Measurements from ENCODE around the gene NOSTRIN.
"Not testable (repeated sequence)": the region's sequence is repeated elsewhere in the genome, so short reads cannot be mapped to it uniquely, and the experiment has no call there.

Gene NOSTRIN

GRCh38 chr2:168819050-168819715, 16.7 kb downstream of the NOSTRIN start:
- DNase-seq (ENCODE audit: low read depth in 2 of 2), result no peak

DNA sequence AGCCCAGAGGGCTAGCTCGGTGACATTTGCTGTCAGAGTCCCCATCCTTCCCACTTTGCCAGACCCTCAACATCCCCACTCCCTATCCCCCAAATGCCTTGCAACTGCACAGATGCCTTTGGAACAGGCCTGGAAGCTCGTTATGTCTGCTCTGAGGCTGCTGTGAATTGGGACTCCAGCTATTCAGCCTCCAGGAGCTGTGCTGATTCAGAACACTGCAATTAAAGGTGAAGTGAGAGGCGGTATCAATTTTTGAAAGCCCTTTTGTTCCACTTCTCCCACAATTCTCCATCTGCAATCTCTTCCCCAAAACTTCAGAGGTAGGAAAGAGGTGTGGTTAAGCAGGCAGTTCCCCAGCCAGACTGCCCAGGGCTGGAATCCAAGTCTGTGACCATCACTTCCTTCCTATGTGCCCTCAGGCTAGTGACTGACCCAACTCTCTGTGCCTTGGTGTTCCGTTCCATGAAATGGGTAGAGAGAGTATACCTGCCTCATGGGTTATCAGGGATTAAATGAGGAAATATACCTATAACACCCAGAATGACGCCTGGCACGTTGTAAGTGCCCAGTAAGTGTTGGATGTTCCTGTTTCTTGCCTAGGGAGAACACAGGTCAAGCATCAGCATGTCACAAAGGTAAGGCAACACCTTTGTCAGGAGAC, 17.5 kb downstream of the NOSTRIN start:
- DNase-seq (ENCODE audit: low read depth in 2 of 2), result no peak

DNA sequence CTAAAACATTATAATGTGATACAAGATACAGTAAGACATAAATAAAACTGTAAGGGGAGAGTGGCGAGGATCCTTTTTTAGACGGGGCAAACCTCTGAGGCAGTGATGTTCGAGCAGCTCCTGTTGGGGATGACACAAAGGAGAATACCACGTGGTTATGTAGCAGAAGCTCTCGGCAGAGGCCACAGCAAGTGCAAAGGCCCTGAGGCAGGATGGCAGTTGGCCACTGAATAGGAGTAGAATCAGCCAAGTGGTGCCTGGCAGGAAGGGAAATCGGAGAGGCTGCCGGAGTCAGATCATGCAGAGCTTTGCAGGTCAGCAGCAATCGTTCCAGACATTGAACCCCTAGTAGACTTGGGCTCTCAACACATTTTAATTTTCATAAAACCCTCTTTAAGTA, 19.1 kb downstream of the NOSTRIN start:
- DNase-seq (ENCODE audit: low read depth in 2 of 2), result no peak

DNA sequence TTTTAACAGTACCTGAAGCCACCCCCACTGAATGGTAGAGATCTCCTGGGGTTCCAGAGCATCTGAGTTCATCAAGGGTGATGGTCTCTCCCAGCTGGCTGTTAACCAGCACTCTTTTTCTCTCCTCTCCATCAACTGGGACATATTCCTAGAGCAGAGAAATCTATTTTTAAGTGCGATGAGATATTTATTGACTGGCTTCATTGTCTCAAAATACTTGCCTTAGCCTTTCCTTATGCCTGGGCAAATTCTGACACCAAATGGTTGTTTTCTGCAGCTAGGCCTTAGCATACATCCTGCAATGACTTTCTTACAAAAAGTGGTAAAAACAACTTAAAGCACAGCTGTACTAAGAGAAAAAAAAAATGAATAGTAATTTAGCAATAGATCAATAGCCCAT, 19.6 kb downstream of the NOSTRIN start:
- DNase-seq (ENCODE audit: low read depth in 2 of 2), result no peak

- no peak for DNase-seq (ENCODE audit: low read depth in 2 of 2)
Observed at GRCh38 chr2:168825126-168825525, 22.7 kb downstream of the NOSTRIN start.

- DNase-seq (ENCODE audit: low read depth in 2 of 2), result no peak
Observed at GRCh38 chr2:168830958-168831357, 28.5 kb downstream of the NOSTRIN start.

DNA sequence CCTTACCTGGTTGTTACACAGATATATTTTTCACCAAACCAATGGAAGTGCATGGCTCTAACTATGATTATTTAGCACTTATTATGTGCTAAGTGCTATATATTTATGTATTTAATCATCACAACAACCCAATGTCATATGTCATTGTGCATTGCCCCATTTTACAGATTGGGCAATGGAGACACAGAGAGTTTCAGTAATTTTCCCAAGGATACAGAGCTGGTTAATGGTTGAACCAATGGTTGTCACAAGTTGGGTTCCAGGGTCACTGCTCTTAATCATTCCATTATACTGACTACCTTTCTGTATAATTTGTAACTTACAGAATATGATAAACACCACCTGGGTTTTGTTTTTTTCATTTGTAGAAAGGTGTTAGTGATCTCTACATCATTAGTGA, 29.2 kb downstream of the NOSTRIN start:
- no peak for DNase-seq (ENCODE audit: low read depth in 2 of 2)

DNA sequence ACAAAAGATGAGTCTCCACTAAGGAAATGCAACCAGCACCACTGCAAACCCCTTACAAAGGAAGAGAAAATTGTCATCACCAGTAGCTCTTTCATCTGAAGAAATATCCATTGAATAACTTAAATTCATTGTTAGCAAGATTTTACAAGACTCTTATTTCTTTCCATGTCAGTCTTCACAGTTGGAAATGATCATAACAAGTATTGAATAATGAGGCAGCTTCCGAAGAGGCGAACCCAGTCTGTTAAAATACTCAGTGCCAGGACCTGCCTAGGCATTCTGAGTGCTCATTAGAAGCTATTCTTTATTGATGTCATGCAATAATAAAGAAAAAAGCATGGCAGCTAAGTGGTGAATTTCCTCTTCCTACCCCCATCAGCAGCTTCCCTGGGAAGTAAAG, 33.5 kb downstream of the NOSTRIN start:
- no peak for DNase-seq (ENCODE audit: low read depth in 2 of 2)

DNA sequence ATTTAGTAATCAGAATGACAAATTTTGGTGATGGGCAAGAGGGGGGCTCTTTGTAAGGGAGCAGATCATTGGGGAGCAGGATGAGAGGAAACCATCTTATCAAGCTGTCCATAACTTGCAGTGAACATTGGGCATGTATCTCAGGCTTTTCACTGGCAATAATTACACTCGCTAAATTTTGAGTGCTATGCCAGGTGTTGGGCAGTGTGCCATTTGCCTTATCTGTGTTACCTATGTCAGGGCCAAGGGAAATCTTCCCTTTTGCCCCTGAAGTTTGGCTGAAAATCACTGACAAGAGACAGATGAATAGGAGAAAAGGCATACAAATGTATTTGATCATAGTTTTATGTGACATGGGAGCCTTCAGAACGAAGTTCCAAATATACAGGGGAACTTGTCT, 39.0 kb downstream of the NOSTRIN start:
- DNase-seq (ENCODE audit: low read depth in 2 of 2), result no peak

- DNase-seq (ENCODE audit: low read depth in 2 of 2), result no peak
Observed at GRCh38 chr2:168843253-168843652, 40.8 kb downstream of the NOSTRIN start.

GRCh38 chr2:168848225-168848624, 45.8 kb downstream of the NOSTRIN start:
- no peak for DNase-seq (ENCODE audit: low read depth in 2 of 2)

DNA sequence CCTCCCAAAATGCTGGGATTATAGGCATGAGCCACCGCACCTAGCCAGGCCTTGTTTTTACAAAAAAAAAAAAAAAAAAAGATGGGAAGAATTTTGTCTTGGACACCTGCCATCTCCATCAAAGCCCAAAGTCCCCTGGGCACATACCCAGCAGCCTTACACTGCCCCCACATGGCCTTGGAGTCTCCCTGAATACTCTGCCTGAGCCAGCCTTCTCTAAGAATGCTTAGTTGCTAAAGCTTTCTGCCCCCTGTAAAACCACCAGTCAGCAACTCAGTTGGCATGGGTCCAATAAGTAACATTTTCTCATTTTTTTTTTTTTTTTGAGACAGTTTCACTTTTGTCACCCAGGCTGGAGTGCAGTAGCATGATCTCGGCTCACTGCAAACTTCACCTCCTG, 47.2 kb downstream of the NOSTRIN start:
- DNase-seq (ENCODE audit: low read depth in 2 of 2), result no peak

GRCh38 chr2:168850846-168851245, 48.4 kb downstream of the NOSTRIN start:
- no peak for DNase-seq (ENCODE audit: low read depth in 2 of 2)

DNA sequence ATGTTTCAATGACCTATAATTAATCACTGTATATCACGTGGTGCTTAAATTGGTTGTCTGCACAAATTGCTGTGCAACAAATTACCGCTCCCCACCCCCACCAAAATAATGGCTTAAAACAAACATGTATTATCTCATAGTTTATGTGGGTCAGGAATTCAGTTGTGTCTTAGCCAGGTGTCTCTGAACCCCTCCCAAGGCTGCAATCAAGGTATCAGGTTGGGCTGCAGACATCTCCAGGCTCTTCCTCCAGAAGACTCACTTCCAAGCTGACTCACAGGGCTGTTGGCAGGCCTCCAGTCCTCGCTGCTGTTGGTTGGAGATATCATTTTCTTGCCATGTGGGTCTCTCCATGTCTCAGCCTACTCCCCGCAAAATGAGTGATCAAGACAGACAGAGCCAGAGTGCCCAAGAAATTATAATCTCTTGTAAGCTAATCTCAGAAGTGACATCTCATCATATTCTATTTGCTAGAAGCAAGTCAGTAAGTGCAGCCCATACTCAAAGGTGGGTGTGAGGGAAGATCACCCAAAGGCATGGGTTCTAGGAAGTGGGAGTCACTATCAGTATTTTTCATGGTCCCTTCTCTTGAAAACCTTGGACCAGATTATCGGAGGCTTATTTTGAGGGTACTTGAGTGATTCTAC, 49.4 kb downstream of the NOSTRIN start:
- no peak for DNase-seq (ENCODE audit: low read depth in 2 of 2)

GRCh38 chr2:168852481-168852880, 50.0 kb downstream of the NOSTRIN start:
- DNase-seq (ENCODE audit: low read depth in 2 of 2), result no peak

GRCh38 chr2:168853471-168853870, 51.0 kb downstream of the NOSTRIN start:
- no peak for DNase-seq (ENCODE audit: low read depth in 2 of 2)

DNA sequence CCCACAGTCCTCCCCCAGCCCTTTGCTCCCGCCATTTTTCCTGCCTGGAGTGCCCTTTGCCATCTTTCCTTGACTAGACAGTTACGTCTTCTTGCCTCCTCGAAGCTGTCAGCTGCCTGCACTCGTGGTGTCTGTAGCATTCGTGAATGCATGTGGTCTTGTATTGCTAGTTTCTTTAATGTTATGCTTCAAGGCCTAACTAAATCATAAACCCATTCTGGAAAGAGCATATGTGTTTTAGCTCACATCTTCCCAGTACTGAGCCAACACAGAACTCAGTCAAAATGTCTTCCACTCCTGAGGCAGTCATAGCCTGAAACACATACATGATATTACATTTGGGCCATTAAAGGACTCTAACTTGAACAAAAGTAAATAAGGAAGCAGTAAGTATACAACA, 52.2 kb downstream of the NOSTRIN start:
- no peak for DNase-seq (ENCODE audit: low read depth in 2 of 2)

DNA sequence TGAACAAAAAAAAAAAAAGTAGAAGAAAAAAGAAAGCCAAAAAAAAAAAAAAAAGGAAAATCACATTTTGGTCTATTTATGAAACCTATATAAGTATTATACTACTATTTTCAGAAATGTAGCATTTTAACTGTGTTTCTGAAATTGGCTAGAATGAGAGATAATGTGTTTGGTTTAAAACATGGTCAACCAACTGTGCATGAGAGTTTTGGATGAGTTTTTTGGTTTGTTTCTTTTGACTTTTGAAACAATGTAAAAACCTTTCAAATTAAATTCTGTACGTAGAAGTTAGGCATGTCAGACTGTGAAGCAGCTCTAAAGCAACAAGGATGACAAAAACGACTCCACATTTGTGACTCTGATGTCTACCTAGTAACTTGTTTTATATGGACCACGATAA, 53.2 kb downstream of the NOSTRIN start:
- no peak for DNase-seq (ENCODE audit: low read depth in 2 of 2)

- no peak for DNase-seq (ENCODE audit: low read depth in 2 of 2)
Observed at GRCh38 chr2:168858146-168858545, 55.7 kb downstream of the NOSTRIN start.

GRCh38 chr2:168867164-168867563, 64.7 kb downstream of the NOSTRIN start:
- DNase-seq (ENCODE audit: low read depth in 2 of 2), result not testable (repeated sequence)

DNA sequence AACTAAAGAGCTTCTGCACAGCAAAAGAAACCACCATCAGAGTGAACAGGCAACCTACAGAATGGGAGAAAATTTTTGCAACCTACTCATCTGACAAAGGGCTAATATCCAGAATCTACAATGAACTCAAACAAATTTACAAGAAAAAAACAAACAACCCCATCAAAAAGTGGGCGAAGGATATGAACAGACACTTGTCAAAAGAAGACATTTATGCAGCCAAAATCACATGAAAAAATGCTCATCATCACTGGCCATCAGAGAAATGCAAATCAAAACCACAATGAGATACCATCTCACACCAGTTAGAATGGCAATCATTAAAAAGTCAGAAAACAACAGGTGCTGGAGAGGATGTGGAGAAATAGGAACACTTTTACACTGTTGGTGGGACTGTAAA, 67.9 kb downstream of the NOSTRIN start:
- not testable (repeated sequence) for DNase-seq (ENCODE audit: low read depth in 2 of 2)

GRCh38 chr2:168870824-168871223, 68.4 kb downstream of the NOSTRIN start:
- not testable (repeated sequence) for DNase-seq (ENCODE audit: low read depth in 2 of 2)

DNA sequence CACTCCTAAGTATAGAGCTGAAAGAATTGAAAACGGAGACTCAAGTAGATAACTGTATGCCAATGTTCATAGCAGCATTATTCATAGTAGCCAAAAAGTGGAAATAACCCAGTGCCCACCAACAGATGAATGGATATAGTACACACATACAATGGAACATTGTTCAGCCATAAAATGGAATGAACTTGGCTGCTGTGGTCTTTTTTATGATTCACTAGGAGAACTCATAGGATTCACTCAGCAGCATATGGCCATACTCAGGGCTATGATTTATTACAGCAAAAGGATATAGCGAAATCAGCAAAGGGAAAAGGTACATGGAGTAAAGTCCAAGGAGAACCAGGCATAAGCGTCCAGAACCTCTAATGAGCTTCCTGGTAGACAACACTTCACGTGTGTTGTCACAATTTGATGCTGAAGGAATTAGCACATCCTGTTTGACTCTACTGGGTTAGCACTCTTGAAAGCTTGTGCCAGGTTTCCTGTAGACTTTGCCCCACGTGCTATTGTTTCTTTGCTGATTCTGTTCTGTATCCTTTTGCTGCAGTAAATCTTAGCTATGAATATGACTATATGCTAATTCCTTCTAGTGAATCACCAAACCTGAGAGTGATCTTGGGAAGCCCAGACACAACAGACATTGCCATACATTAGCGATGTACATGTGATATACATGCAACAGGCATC, 72.1 kb downstream of the NOSTRIN start:
- DNase-seq (ENCODE audit: low read depth in 2 of 2), result no peak

Measured in stimulated activated CD8-positive, alpha-beta memory T cell treated with anti-CD3 and anti-CD28 coated beads, Interleukin-7, amount 100 ng/mL, for 4 hours (primary cell).